ENCODE results near the gene TTC22.

The TTC22 gene

GRCh38 chr1:54833121-54833520, 32.0 kb upstream of the TTC22 start:
- FAIRE-seq, result no peak

GRCh38 chr1:54826226-54826816, 25.2 kb upstream of the TTC22 start:
- FAIRE-seq, result no peak

- no peak for FAIRE-seq
Observed at GRCh38 chr1:54825696-54826095, 24.6 kb upstream of the TTC22 start.

GRCh38 chr1:54823670-54824069, 22.5 kb upstream of the TTC22 start:
- no peak for FAIRE-seq

- no peak for FAIRE-seq
Observed at GRCh38 chr1:54819733-54820132, 18.6 kb upstream of the TTC22 start.

GRCh38 chr1:54819195-54819536, 18.0 kb upstream of the TTC22 start:
- no peak for FAIRE-seq

- FAIRE-seq, result no peak
Observed at GRCh38 chr1:54818461-54819194, 17.5 kb upstream of the TTC22 start.

- FAIRE-seq, result no peak
Observed at GRCh38 chr1:54816951-54817350, 15.8 kb upstream of the TTC22 start.

- no peak for FAIRE-seq
Observed at GRCh38 chr1:54816130-54816529, 15.0 kb upstream of the TTC22 start.

- FAIRE-seq, result no peak
Observed at GRCh38 chr1:54815086-54815876, 14.2 kb upstream of the TTC22 start.

- no peak for FAIRE-seq
Observed at GRCh38 chr1:54814571-54814970, 13.4 kb upstream of the TTC22 start.

GRCh38 chr1:54814126-54814498, 13.0 kb upstream of the TTC22 start:
- no peak for FAIRE-seq

GRCh38 chr1:54813485-54814125, 12.5 kb upstream of the TTC22 start:
- FAIRE-seq, result no peak

GRCh38 chr1:54812801-54813484, 11.8 kb upstream of the TTC22 start:
- no peak for FAIRE-seq

GRCh38 chr1:54811739-54812655, 10.9 kb upstream of the TTC22 start:
- FAIRE-seq, result no peak

GRCh38 chr1:54811066-54811465, 9.9 kb upstream of the TTC22 start:
- no peak for FAIRE-seq

GRCh38 chr1:54810153-54810942, 9.2 kb upstream of the TTC22 start:
- FAIRE-seq, result no peak

GRCh38 chr1:54809496-54810074, 8.5 kb upstream of the TTC22 start:
- no peak for FAIRE-seq

GRCh38 chr1:54808443-54809207, 7.5 kb upstream of the TTC22 start:
- no peak for FAIRE-seq

- no peak for FAIRE-seq
Observed at GRCh38 chr1:54807756-54808155, 6.6 kb upstream of the TTC22 start.
